ENCODE data around the gene CCL23. TPM values are rescaled to one million over a fixed set of nuclear protein-coding genes. Genes with fewer than 3 reads are reported as not detected.
"Not testable (repeated sequence)": the region's sequence is repeated elsewhere in the genome, so short reads cannot be mapped to it uniquely, and the experiment has no call there.

The CCL23 gene
- total RNA-seq, 1 experiment from 2014 or later: not detected

GRCh38 chr17:36019423-36019822, 1.7 kb upstream of the CCL23 start:
- Histone ChIP-seq H4K20me1 (ENCODE audit: insufficient read depth) (no peaks in the 10 kb centered on the region), H3K27me3 (ENCODE audit: insufficient read depth, low read depth) (peaks cover 76% of the 10 kb centered on the region), H3K27ac (no peak overlapping the region), H3K9me2 (ENCODE audit: insufficient read depth) (no peaks in the 10 kb centered on the region), H2AFZ (no peak overlapping the region), H3K79me2 (ENCODE audit: low read depth) (no peaks in the 10 kb centered on the region), H3K4me2 (no peak overlapping the region), H3F3A (ENCODE audit: insufficient read depth, low read depth) (no peaks in the 10 kb centered on the region), H3K4me1 (replicated peaks; ENCODE audit: insufficient read depth) (no peaks in the 10 kb centered on the region), H3K36me3 (ENCODE audit: low read depth) (no peaks in the 10 kb centered on the region), H3K9me3 (ENCODE audit: insufficient read depth, low read depth) (no peaks in the 10 kb centered on the region), H3K4me3 (no peak overlapping the region)
- ChIA-PET CTCF (no interaction called here), POLR2A (ENCODE audit: unreplicated experiment) (no interaction called here)
- no TSS peak for BruUV-seq (replicated peaks)
- intact Hi-C loops (cut with micrococcal nuclease; ENCODE audit: unreplicated experiment): no loop called here
- TF ChIP-seq CTCF (conservative IDR thresholded peaks at IDR 0.05) (no peak), EZH2 (IDR thresholded peaks at IDR 0.05; ENCODE audit: low read depth) (no peak)
- DNase-seq: no peak

- H3K36me3 ChIP-seq (ENCODE audit: low read depth): no peaks in the 10 kb centered on the region
- DNase-seq: no peak
- H3K4me1 ChIP-seq (replicated peaks; ENCODE audit: insufficient read depth): no peaks in the 10 kb centered on the region
- no peak overlapping the region for H3K27ac ChIP-seq
- H3K79me2 ChIP-seq (ENCODE audit: low read depth): no peaks in the 10 kb centered on the region
- intact Hi-C loops (cut with micrococcal nuclease; ENCODE audit: unreplicated experiment): no loop called here
- no peaks in the 10 kb centered on the region for H3K9me2 ChIP-seq (ENCODE audit: insufficient read depth)
- no TSS peak for BruUV-seq (replicated peaks)
- ChIA-PET POLR2A (ENCODE audit: unreplicated experiment) (no interaction called here), CTCF (no interaction called here)
- H3F3A ChIP-seq (ENCODE audit: insufficient read depth, low read depth): no peaks in the 10 kb centered on the region
- TF ChIP-seq CTCF (conservative IDR thresholded peaks at IDR 0.05): no peak
- TF ChIP-seq EZH2 (IDR thresholded peaks at IDR 0.05; ENCODE audit: low read depth): no peak
- no peaks in the 10 kb centered on the region for H3K9me3 ChIP-seq (ENCODE audit: insufficient read depth, low read depth)
- no peaks in the 10 kb centered on the region for H4K20me1 ChIP-seq (ENCODE audit: insufficient read depth)
- H3K4me3 ChIP-seq: no peak overlapping the region
- no peak overlapping the region for H2AFZ ChIP-seq
- H3K27me3 ChIP-seq (ENCODE audit: insufficient read depth, low read depth): peaks cover 76% of the 10 kb centered on the region
- no peak overlapping the region for H3K4me2 ChIP-seq
Observed at GRCh38 chr17:36016555-36016954, 1.2 kb downstream of the CCL23 start.

- H3K9me2 ChIP-seq (ENCODE audit: insufficient read depth); H3K36me3 ChIP-seq (ENCODE audit: low read depth); BruUV-seq (replicated peaks); H3K27ac ChIP-seq; H3K79me2 ChIP-seq (ENCODE audit: low read depth); H3K9me3 ChIP-seq (ENCODE audit: insufficient read depth, low read depth); H3F3A ChIP-seq (ENCODE audit: insufficient read depth, low read depth); H4K20me1 ChIP-seq (ENCODE audit: insufficient read depth); DNase-seq; CTCF ChIA-PET; H3K4me1 ChIP-seq (replicated peaks; ENCODE audit: insufficient read depth); H3K4me2 ChIP-seq; POLR2A ChIA-PET (ENCODE audit: unreplicated experiment); H3K4me3 ChIP-seq; H2AFZ ChIP-seq; intact Hi-C loops (cut with micrococcal nuclease; ENCODE audit: unreplicated experiment): not testable (repeated sequence)
- peaks cover 76% of the 10 kb centered on the region for H3K27me3 ChIP-seq (ENCODE audit: insufficient read depth, low read depth)
Observed at GRCh38 chr17:36015895-36016294, 1.9 kb downstream of the CCL23 start.

GRCh38 chr17:36014946-36015345, 2.8 kb downstream of the CCL23 start:
- Histone ChIP-seq H3K4me3 (no peak overlapping the region), H3K27me3 (ENCODE audit: insufficient read depth, low read depth) (peaks cover 76% of the 10 kb centered on the region), H4K20me1 (ENCODE audit: insufficient read depth) (no peaks in the 10 kb centered on the region), H3K36me3 (ENCODE audit: low read depth) (no peaks in the 10 kb centered on the region), H3F3A (ENCODE audit: insufficient read depth, low read depth) (no peaks in the 10 kb centered on the region), H2AFZ (no peak overlapping the region), H3K27ac (no peak overlapping the region), H3K4me1 (replicated peaks; ENCODE audit: insufficient read depth) (no peaks in the 10 kb centered on the region), H3K4me2 (no peak overlapping the region), H3K9me3 (ENCODE audit: insufficient read depth, low read depth) (no peaks in the 10 kb centered on the region), H3K79me2 (ENCODE audit: low read depth) (no peaks in the 10 kb centered on the region), H3K9me2 (ENCODE audit: insufficient read depth) (no peaks in the 10 kb centered on the region)
- intact Hi-C loops (cut with micrococcal nuclease; ENCODE audit: unreplicated experiment): no loop called here
- no peak for TF ChIP-seq CTCF (conservative IDR thresholded peaks at IDR 0.05)
- no peak for DNase-seq
- ChIA-PET POLR2A (ENCODE audit: unreplicated experiment) (no interaction called here), CTCF (no interaction called here)
- no TSS peak for BruUV-seq (replicated peaks)
